RKO (cell line): Measurements from ENCODE around the gene CHST3.

Experiments
- DNase-seq: peaks from one replicate; pipeline ENCODE4 v3.0.0-alpha.2; 2016; ENCODE audit warnings: low spot score

Gene CHST3

GRCh38 chr10:72010234-72010973, 46.2 kb downstream of the CHST3 start:
- no peak for DNase-seq

DNA sequence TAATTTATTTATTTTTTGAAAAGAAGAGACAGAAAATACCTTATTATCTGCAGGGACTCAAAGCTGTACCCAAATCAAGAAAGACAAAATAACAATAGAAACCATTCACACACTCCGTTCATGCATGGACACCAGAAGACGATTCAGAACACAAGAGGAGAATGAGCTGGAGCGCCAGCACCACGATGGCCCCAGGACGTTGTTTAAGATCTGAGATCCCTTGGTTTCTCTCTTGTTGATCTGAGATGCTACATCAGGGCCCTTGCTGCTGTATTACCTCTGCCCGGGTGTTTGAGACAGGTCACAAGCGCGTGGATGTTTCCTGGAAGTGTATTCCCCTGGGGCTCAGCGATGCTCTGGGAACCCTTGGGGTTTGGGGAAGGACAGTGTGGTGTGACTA, 46.8 kb downstream of the CHST3 start:
- no peak for DNase-seq

DNA sequence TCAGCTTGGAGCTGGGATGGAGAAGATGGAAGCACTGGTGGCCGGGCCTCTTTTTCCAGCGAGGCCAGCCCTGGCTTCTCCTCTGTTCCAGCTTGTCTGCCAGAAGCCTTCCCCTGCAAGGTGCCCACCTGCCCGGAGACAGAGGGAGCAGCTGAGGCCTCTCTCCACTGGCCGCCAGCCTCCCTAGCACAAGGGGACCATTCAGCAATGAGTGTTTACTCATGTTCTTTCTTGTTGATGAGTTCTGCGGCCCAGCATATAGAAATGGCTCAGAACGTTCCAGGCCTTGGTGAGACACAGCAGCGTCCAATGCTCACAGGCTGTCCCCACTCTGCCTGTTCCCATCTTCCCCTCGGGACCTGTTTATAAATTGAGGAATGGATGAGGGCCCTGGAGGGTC, 47.3 kb downstream of the CHST3 start:
- no peak for DNase-seq

- no peak for DNase-seq
These were observed 47.8 kb downstream of the CHST3 start for GRCh38 chr10:72011976-72012512.

DNA sequence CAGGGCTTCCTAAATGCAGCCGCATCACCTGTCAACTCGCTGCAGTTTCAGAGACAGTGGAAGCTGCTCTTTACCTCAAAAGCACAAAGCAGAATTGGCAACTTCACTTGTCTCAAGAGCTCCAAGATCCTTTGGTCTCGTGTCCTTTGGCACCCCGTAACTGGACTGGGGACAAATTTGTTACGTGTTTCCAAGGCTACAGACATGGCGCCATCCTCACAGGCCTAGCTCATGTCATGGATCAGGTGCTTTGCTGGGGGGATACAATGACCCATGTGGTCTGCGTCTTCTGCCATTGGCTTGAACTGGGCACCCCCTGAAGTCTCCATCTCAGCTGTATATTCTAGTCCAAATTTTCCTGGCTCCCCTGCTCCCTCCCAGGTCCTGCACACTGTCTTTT, 48.6 kb downstream of the CHST3 start:
- no peak for DNase-seq

- DNase-seq = no peak
These were observed 49.2 kb downstream of the CHST3 start for GRCh38 chr10:72013202-72013945.

- DNase-seq = no peak
These were observed 50.0 kb downstream of the CHST3 start for GRCh38 chr10:72014197-72014596.

DNA sequence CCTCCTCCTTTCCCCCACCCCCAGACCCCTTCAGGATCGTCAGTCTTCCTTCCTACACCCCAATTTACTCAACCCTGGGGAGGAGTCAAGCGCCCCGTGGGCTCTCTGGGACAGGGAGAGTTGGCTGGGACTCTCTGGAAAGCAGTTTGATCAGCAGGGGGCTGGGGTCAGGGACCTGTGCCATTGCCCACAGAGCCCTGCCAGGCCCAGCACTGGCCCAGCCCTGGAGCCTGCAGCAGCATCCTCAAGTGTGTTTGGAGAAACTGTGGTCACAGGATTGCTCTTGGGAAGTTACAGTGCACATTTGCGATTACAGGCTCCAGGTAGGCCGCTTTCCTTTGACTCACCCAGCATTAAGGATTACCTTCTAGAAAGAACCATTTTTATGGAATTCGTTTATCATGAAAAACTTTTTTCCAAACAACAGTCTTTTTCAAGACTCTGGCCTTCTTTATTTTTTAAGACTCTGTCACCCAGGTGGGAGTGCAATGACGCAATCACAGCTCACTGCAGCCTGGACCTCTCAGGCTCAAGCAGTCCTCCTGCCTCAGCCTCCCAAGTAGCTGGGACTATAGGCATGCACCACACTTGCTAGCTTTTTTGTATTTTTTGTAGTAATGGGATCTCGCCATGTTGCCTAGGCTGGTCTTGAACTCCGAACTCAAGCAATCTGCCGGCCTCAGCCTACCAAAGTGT, 50.7 kb downstream of the CHST3 start:
- no peak for DNase-seq

GRCh38 chr10:72015841-72016240, 51.6 kb downstream of the CHST3 start:
- no peak for DNase-seq

DNA sequence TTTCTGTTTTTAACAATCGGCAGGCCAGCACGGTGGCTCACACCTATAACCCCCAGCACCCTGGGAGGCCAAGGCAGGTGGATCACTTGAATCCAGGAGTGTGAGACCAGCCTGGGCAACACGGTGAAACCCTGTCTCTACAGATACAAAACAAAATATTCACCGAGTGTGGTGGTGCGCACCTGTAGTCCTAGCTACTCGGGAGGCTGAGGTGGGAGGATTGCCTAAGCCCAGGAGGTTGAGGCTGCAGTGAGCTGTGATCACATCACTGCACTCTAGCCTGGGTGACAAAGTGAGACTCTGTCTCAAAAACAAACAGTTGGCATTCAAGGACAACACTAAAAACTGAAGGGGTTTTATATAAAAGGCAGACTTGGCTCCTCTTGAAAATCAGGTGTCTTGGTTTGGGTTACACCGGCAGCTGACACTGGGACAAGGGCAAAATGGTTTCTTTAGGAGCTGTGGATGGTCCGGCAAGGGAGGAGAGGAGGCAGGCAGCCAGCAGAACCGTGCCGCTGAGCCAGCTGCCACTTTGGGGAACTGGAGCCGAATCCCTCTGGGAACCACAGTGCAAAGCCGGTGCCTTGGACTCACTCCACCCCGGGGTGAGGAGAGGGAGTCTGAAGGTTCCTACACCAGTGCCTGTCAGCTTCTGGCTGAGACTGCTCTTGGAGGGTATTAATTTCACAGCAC, 52.6 kb downstream of the CHST3 start:
- DNase-seq = no peak

DNA sequence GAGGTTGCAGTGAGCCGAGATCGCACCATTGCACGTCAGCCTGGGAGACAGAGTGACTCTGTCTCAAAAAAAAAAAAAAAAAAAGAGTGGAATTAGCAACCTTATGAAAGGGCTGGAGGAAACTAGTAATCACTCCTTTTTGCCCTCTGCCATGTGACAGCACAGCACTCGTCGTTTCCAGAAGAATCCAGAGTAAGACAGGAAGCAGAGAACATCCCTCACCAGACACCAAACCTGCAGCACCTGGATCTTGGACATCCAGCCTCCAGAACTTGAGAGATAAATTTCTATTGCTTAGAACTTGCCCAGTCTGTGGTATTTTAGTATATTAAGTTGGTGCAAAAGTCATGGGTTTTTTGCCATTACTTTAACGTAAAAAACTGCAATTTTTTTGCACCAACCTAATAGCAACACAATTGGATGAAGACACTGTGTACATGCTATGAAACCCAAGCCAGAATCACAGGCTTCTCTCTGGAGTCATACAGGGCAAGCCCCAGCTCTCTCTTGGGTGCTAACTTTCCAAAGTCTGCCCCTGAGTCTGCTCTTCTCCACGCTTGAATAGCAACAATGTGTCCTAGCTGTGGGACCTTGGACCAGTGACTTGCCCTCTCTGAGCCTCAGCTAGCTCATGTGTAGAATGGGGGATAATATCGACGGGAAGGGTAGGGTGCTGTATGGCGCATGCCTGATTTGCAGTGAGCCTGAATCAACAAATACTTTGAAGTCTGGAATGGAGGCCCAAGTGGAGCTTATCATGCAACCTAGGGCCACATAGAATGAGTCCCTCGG, 55.1 kb downstream of the CHST3 start:
- DNase-seq = no peak

GRCh38 chr10:72020914-72021809, 57.0 kb downstream of the CHST3 start:
- DNase-seq = no peak

- DNase-seq = no peak
These were observed 58.0 kb downstream of the CHST3 start for GRCh38 chr10:72022228-72022627.

DNA sequence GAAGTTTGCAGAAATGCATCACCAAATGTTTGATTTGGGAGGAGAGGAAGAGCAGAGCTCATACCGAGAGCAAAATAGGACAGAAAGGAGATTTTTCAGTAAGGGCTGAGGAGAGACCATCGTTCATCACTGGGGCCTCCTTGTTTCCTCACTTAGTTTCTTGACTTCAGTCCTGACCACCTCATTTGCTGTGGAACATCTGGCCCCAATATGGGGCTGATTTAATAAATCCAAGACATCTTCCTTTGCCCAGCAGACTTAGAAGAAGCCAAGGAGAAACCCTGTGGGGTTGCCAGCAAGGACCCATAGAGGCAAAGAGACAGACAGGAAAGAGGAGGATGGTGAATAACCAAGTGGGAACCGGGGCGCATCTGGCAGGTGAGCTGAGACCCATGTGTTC, 60.4 kb downstream of the CHST3 start:
- no peak for DNase-seq

DNA sequence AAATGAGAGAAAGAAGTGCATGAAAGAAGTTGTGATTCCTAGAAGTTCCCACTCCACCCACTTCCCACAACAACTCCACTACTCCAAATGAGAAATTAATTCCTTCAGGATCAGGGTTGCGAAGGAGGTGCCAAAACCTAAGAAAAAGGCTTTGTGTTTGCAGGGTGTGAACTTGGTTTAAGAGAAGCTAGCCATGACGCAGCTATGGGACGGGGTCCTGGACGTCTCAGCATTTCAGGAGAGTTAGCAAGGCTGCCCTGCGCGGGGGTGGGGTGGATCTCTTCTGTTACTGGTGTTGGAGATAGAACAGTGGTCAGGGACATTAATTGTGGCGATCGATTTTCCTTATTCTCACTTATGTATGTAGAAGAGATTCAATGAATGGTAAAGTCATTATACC, 61.2 kb downstream of the CHST3 start:
- DNase-seq = no peak

DNA sequence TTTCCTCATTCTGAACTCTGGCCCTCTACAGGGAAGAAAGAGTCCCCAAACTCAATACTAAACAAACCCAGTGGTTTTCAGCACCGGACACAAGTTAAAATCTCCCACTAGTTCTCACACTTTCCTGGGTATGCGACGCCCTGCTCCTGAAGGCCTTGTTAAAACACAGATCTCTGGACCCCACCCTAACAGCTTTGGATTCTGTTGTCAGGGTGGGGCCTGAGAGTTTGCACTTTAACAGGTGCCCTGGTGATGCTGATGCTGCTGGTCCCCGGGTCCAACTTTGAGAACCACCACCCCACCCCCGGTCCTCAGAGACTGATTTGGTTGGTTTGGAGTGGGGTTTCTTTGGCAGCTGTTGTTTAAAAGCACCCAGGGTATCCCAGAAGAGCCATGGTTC, 61.6 kb downstream of the CHST3 start:
- no peak for DNase-seq

- no peak for DNase-seq
These were observed 62.3 kb downstream of the CHST3 start for GRCh38 chr10:72026278-72027111.

GRCh38 chr10:72027498-72027897, 63.3 kb downstream of the CHST3 start:
- no peak for DNase-seq

DNA sequence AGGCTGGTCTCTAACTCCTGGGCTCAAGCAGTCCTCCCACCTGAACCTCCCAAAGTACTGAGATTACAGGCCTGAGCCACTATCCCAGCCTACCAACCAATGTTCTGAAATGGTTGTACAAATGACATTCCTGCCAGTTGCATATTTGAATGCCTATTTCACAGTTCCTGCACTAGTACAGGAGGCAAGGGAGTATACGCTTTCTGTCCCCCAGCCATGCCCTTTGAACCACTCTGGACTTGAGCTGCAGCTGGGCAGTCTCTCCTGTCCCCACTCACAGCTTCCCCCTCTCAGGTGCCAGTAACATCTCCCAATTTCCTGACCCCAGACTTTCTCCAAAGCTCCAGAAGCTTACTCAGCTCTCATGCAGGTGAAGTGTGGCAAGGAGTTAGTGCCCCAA, 65.2 kb downstream of the CHST3 start:
- DNase-seq = no peak
